T-helper 22 cell (primary cell): ENCODE results near the gene PPARGC1A.

Experiments used
- DNase-seq: peaks from one replicate; pipeline ENCODE4 v3.0.0-alpha.2; 2020; ENCODE audit warnings: low read depth

PPARGC1A gene

GRCh38 chr4:23878912-23879732 lies 10.7 kb downstream of the PPARGC1A start:
- DNase-seq: no peak

DNA sequence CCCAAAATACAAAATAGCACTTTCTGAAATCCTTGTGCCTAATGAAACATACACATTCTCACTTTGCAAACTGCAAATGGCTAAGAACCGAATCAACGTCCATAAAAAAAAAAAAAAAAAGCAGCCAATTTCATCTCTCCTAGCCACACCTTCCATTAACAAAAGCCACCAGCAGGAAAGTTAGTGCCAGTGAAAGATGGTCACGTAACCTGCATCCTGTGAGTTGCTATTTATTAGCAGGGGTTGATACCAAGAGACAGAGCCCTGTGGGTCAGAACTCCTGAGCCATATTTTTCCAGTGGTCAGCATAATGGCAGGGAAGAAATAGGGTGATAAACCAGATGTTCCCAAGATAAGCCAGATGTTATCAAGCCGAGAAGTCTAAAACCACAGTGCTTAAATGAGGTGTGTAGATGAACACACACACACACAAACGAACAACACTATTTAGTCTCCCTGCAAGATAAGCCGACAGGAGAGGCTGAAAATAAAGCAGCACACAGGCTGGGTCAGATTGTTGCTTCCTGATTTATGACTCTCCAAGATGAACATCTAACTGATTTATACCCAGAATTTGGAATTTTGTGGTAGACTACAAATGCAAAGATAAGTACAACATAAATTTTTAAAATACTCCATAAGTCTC lies 11.5 kb downstream of the PPARGC1A start:
- DNase-seq: no peak

- no peak for DNase-seq
These were observed 12.1 kb downstream of the PPARGC1A start for GRCh38 chr4:23877758-23878229.

GRCh38 chr4:23876418-23877089 lies 13.3 kb downstream of the PPARGC1A start:
- DNase-seq: no peak

GRCh38 chr4:23875317-23875716 lies 14.5 kb downstream of the PPARGC1A start:
- DNase-seq: no peak

- no peak for DNase-seq
These were observed 15.3 kb downstream of the PPARGC1A start for GRCh38 chr4:23874536-23874901.

GRCh38 chr4:23873717-23874535 lies 15.9 kb downstream of the PPARGC1A start:
- no peak for DNase-seq

- no peak for DNase-seq
These were observed 18.4 kb downstream of the PPARGC1A start for GRCh38 chr4:23871426-23871825.

GRCh38 chr4:23866450-23867075 lies 23.3 kb downstream of the PPARGC1A start:
- no peak for DNase-seq

GRCh38 chr4:23861897-23862296 lies 27.9 kb downstream of the PPARGC1A start:
- no peak for DNase-seq

GRCh38 chr4:23860919-23861318 lies 28.9 kb downstream of the PPARGC1A start:
- no peak for DNase-seq

- DNase-seq: no peak
These were observed 32.4 kb downstream of the PPARGC1A start for GRCh38 chr4:23857367-23857959.

GRCh38 chr4:23856630-23857029 lies 33.2 kb downstream of the PPARGC1A start:
- no peak for DNase-seq

GRCh38 chr4:23855912-23856605 lies 33.8 kb downstream of the PPARGC1A start:
- DNase-seq: no peak

- DNase-seq: no peak
These were observed 35.7 kb downstream of the PPARGC1A start for GRCh38 chr4:23853986-23854660.

DNA sequence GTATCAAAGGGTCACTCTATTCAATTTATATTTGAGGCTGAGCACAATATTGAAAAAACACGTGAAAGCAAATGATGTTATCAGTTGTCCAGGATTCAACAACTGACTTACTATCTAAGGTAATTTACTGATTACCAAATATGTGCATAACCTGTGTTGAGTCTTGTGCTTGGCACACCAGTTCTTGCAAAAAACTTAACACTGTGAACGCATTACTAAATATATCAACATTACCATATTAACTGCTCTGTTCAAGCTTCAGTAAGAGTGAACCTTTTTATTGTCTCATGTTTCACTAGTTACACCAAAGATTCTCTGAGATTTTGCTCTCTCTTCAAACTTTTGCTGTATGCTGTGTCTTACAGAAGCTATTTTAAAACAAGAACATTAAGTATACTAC lies 38.4 kb downstream of the PPARGC1A start:
- no peak for DNase-seq

GRCh38 chr4:23847158-23847557 lies 42.7 kb downstream of the PPARGC1A start:
- DNase-seq: no peak

GRCh38 chr4:23844961-23845360 lies 44.9 kb downstream of the PPARGC1A start:
- no peak for DNase-seq

- no peak for DNase-seq
These were observed 50.6 kb downstream of the PPARGC1A start for GRCh38 chr4:23839279-23839678.

- DNase-seq: no peak
These were observed 51.2 kb downstream of the PPARGC1A start for GRCh38 chr4:23838607-23839006.
